NCI-H2196 (cell line): ENCODE data around the gene TDP1.
"Not testable (repeated sequence)": the region's sequence is repeated elsewhere in the genome, so short reads cannot be mapped to it uniquely, and the experiment has no call there.

ENCODE experiments used
- DNase-seq: peaks from one replicate; lab custom pipeline; 2025; ENCODE audit not compliant: unreplicated experiment; lab: John Stamatoyannopoulos, UW

The TDP1 gene

DNA sequence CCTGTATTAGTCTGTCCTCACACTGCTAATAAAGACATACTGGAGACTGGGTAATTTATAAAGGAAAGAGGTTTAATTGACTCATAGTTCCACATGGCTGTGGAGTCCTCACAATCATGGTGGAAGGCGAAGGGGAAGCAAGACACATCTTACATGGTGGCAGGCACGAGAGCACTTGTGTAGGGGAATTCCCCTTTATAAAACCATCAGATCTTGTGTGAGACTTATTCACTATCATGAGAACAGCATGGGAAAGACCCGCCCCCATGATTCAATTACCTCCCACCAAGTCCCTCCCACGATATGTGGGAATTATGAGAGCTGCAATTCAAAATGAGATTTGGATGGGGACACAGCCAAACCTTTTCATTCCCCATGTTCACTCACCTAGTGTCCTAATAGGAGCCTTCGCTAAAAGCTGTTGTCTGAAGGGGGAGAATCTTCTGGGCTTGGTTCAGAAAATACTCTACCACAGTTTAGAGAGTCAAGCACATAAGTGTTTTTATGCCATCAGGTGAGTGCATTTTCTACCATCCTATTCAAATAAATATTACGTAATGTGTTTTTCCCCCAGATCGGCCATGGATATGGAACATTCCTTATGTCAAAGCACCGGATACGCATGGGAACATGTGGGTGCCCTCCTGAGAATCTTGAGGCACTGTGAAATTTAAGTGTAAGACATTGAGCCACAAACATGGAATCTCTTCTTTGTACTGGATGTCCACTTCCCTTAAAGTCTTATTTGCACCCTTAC lies 86.9 kb downstream of the TDP1 start:
- no peak for DNase-seq

DNA sequence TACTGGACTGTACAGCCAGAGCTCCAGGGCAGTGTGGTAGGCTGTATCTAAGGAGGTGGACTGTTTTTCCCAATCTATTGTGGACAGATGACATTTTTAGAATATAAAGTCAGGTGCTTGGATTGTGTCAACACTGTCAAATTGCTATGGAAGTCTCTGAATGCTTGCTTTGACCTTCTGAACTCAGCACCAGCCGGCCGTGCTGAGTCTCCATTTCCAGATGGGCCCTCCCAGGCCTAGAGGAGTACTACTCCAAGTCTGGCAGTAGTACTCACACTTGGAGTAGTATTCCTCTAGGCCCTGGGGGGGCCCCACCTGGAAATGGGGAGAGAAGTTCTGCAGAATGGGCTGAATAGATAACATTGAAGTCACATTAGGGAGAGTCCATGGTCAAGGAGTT lies 89.9 kb downstream of the TDP1 start:
- DNase-seq = no peak

DNA sequence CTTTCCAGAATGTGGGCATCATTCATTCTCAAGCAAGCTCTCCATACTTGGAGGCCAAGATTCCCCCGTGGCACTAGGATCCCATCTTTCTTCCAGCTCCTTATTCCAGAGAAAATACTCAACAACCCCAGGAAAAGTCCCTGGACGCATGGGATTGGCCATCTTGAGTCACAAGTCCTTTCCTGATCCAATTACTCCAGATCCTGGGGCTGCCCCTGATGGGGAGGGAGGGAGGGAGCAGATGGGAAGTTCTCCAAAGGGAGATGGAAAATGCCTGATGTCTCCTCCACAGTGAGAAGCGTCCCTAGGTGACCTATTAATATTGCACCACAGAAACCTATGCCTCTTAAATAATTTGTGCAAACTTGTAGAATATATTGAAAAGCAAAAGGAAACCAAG lies 93.7 kb downstream of the TDP1 start:
- no peak for DNase-seq

DNA sequence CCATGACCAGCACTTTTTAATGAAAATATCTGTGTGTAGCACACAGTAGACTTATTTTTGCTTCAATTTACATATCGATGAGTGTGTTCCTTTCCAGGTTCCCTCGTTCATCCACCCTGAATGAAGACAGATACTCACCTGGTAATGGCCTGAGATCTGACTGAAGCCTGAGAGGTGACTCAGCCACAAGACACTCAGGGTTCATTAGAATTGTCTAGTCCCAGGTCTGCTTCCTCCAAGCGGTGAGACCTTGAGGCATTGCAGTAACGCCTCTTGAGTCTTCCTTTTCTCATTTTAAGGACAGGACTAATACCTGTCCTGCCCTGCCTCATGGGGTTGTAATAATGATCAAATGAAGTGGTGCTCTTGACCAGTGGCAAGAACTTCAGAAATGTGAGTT lies 94.5 kb downstream of the TDP1 start:
- DNase-seq = no peak

DNA sequence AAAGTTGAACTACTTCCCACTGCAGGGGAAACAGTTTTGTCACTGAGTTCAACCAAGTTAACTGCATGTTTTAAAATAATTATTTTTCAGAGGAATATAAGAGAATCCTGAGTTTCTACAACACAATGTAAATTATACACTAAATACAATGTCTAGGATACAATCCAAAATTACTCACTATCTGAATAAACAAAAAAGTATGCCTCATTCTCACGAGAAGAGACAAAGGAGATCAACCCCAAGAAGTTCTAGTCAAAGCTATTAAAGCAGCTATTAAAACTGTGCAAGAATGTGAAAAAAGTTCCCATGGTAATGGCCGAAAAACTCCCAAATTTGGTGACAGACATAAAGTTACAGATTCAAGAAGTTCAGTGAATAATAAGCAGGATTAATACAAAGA lies 97.3 kb downstream of the TDP1 start:
- DNase-seq = no peak

DNA sequence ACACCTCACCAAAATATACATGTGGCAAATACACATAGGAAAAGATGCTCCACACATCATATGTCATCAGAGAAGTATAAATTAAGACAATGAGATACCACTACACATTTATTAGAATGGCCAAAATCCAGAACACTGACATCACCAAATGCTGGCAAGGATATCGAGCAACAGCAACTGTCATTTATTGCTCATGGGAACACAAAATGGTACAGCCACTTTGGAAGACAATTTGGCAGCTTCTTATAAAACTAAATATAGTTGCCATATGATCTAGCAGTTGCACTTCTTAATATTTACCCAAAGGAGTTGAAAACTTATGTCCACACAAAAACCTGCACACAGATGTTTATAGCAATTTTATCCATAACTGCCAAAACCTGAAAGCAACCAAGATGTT lies 99.1 kb downstream of the TDP1 start:
- DNase-seq = no peak

DNA sequence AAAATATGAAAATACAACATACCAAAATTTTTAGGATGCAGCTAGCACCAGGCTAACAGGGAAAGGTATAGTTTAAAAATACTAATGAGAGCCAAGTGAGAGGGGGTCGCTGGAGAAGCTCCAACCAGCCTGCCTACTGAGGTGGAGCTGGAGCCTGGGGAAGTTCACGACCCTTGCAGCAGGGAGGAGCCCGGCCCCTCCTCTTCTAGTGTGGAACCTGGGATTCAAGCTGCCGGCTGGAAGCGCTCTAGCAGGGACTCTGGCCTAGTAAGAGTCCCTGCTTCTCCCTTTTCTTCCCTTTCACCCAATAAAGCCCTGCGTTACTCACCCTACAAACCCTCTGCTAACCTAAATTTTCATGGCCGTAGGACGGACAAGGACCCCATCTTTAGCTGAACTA lies 101.1 kb downstream of the TDP1 start:
- DNase-seq = no peak

DNA sequence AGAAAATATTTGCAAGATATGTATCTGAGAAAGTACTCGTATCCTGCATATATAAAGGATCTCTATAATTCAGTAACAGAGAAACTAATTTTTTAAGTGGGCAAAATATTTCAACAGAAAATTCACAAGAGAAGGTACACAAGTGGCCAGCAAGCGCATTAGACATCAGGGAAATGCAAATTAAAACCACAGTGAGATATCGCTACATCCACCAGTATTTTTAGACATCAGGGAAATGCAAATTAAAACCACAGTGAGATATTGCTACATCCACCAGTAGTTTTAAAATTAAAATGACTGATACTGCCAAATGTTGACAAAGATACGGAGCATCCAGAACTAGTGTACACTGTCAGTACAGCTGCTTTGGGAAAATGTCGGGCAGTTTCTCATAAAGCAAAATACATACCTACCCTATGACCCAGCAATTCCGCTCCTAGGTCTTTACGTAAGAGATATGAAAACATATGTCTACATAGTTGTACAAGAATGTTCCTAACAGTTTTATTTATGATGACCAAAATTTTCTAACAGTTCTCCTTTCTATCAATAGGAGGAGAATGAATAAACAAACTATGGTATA lies 103.2 kb downstream of the TDP1 start:
- no peak for DNase-seq

DNA sequence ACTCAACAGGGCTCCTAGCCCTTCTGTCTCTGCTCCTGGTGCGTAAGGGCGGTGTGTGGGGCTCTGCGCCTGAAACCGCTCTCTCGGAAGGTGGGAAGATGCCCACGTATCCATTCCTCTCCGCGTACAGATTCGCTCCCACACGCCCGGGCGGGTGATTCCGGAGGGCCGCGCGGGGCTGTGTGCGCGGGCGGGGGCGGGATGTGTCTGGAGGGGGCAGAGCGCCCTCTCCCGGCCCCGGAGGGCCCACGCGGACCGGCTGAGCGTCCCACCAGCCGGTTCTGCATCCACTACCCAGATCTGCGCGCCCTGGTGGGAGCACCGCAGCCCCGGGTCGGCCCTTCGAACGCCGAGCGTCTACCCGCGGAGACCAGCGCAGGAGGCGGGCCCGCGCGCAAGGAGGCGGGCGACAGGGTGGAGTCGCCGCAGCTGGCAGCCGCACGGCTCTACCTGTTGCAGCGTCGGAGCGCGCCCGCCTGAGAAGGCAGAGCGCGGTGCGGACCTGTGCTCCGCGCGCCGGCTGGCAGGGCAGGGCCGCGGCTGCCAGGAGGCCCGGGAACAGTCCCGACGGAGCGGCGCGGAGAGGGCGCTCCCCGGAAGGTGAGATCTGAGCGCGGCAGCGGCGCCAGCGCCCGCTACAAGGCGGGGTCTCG lies 104.7 kb downstream of the TDP1 start:
- peak; percentile 36 for DNase-seq

GRCh38 chr14:90060965-90061684 lies 105.4 kb downstream of the TDP1 start:
- no peak for DNase-seq

DNA sequence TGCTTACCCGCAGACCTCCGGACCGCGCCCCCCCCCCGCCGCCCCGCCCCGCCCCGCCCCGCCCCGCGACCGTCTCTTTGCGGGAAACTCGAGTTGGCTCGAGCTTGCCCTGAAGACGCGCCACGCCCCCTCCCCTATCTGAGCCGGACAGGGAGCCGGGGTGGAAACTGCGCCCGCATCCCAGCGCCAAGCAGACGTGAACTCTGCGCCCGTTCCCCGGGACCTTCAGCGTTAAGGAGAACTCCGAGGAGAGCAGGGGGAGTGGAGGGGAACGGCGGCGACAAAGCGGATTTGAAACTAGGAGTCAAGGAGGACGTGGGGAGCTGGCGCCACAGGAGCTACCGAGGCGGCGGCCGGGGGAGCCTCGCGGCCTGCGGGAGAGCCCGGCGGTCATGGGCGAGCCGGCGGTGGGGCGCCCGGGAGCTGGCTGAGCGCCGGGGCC lies 106.0 kb downstream of the TDP1 start, which contains the start of gene KCNK13:
Gene KCNK13, plus strand, starts transcription at position 310 of the 442 bp plus-strand sequence. CDS start 212 bp downstream, outside the sequence.
- DNase-seq = no peak

- no peak for DNase-seq
These were observed 106.5 kb downstream of the TDP1 start for GRCh38 chr14:90062127-90062794.

GRCh38 chr14:90062822-90063539 lies 107.3 kb downstream of the TDP1 start:
- DNase-seq = no peak

GRCh38 chr14:90072350-90072749 lies 116.6 kb downstream of the TDP1 start:
- DNase-seq = no peak

DNA sequence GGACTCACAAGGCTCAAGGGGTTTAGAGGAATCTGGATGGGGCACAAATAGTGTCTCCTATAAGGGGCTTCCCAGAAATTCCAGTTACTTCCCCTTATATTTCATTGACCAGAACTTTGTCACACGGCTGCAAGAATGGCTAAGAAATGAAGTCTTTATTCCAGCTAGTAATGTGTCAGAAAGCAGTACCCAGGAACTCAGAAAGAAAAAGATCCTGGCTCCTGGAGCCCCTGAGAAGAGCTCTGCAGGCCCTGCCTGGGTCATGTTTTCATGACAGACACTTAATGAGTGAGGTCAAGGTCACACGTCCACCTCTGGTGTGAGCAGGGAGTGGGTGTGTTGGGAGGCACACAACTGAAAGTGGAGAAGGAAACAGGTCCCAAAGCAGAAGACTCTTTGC lies 123.8 kb downstream of the TDP1 start:
- no peak for DNase-seq

GRCh38 chr14:90087433-90087832 lies 131.7 kb downstream of the TDP1 start:
- no peak for DNase-seq

DNA sequence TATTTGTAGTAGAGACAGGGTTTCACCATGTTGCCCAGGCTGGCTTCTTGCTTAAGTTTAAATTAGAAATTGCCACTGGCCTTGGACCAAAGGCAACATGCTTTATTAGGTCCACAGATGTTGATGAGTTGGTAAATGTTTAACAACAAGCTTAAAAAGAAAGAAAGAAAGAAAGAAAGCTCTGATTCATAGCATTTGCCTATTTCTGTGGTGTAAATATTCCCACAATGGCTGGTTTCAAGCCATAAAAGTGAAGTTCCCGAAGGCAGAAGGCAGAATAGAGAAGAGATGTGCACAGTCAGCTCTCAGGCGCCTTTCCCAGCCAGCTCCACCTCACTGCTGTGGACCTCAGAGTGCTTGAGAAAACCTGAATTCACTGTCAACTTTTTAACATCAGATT lies 132.4 kb downstream of the TDP1 start:
- DNase-seq = no peak

- not testable (repeated sequence) for DNase-seq
These were observed 133.8 kb downstream of the TDP1 start for GRCh38 chr14:90089486-90089885.

DNA sequence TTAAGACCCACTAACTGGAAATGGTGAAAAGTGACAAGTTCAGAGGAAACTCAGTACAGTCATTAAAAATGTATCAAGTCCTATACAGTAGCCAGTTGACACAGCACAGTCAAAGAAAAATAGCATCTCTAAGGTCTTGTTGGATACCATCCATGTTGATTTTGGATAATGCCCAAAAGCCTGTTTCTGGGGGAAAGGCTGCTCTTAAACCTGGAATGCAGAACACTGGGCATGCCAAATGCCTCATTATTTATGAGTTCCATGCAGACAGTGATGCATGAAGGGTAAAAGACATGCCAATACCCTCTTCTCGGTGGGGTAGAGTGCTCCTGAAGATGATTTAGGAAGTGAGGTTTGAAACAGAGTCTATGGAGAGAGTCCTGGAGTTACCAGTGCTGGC lies 135.7 kb downstream of the TDP1 start:
- DNase-seq = no peak

DNA sequence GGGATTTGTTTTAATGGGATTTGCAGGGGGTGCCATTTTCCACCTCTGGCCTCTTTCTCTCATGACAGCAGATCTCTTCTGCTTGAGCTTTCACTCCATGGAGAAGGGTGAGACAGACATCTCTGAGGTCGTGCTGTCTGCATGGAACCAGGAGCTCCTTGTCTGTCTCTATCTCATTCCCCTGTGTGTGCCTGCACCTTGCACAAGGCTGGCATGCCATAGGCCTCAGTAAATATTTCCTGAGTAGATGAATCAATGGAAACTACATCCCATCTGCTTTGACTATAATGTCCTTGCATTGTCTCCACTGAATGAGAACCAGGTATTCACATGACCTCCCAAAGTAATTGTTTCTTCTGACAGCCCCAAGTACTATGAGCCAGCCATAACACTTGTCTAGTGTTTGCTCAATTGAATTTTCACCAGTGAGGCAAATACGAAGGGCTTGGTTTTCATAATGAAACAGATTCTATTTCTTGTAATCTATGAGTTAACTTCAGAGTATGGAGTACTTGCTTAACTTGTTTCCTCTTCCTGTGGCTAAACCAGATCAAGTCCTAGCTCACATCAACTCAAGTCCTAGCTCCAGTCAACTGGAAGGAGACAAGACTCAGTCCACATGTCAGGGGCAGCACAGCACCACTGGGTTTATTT lies 138.3 kb downstream of the TDP1 start:
- no peak for DNase-seq
